ENCODE measurements around the gene RAVER1.

GRCh38 chr19:10283301-10284064 lies 49.8 kb downstream of the RAVER1 start:
- TF ChIP-seq CTCF (IDR thresholded peaks at IDR 0.05) (no peak), POLR2A (IDR thresholded peaks at IDR 0.05) (no peak)
